ENCODE results near the gene GOLPH3L.

The GOLPH3L gene

GRCh38 chr1:150688763-150689162 is 8.2 kb downstream of the GOLPH3L start:
- peak in 1 of 2 donors; percentile 9 for DNase-seq (ENCODE audit: low read depth in 2 of 2)
- H3K4me3 ChIP-seq (replicated peaks in 1 of 2; ENCODE audit: low read depth in 2 of 2, low read length in 2 of 2) = no peak overlapping the region
- TF ChIP-seq, protein P1, sequence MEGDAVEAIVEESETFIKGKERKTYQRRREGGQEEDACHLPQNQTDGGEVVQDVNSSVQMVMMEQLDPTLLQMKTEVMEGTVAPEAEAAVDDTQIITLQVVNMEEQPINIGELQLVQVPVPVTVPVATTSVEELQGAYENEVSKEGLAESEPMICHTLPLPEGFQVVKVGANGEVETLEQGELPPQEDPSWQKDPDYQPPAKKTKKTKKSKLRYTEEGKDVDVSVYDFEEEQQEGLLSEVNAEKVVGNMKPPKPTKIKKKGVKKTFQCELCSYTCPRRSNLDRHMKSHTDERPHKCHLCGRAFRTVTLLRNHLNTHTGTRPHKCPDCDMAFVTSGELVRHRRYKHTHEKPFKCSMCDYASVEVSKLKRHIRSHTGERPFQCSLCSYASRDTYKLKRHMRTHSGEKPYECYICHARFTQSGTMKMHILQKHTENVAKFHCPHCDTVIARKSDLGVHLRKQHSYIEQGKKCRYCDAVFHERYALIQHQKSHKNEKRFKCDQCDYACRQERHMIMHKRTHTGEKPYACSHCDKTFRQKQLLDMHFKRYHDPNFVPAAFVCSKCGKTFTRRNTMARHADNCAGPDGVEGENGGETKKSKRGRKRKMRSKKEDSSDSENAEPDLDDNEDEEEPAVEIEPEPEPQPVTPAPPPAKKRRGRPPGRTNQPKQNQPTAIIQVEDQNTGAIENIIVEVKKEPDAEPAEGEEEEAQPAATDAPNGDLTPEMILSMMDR (IDR thresholded peaks at IDR 0.05; ENCODE audit: low read depth, low read length) = no peak

DNA sequence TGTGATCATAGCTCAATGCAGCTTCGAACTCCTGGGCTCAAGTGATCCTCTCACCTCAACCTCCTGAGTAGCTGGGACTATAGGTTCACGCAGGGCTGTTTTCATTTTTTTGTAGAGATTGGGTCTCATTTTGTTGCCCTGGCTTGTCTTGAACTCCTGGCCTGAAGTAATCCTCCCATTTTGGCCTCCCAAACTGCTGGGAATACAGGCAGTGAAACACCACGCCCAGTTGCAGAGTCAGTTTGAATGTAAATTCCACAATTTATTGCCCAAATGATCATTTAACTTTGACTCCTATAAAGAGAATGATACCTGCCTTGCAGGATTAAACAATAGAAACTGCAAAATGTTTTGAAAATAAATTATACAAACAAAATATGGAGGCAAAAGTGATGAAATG is 10.7 kb downstream of the GOLPH3L start:
- TF ChIP-seq, protein P1 (IDR thresholded peaks at IDR 0.05; ENCODE audit: low read depth, low read length) = no peak
- no peak overlapping the region for H3K4me3 ChIP-seq (replicated peaks in 1 of 2; ENCODE audit: low read depth in 2 of 2, low read length in 2 of 2)
- no peak for DNase-seq (ENCODE audit: low read depth in 2 of 2)

DNA sequence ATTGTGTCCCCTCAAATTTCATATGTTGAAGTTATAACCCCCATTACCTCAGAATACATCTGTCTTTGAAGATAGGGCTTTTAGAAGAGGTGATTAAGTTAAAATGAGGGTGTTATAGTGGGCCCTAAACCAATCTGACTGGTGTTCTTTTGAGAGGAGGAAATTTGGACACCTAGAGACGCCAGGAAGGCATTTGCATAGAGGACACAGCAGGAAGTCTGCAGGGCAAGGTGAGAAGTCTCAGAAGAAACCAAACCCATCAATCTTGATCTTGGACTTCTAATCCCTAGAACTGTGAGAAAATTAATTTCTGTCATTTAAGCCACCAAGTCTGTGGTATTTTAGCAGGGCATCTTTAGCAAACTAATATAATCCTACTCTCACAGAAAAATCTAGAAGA is 13.0 kb downstream of the GOLPH3L start:
- H3K4me3 ChIP-seq (replicated peaks in 1 of 2; ENCODE audit: low read depth in 2 of 2, low read length in 2 of 2) = no peak overlapping the region
- TF ChIP-seq, protein P1 (IDR thresholded peaks at IDR 0.05; ENCODE audit: low read depth, low read length) = no peak
- no peak for DNase-seq (ENCODE audit: low read depth in 2 of 2)

DNA sequence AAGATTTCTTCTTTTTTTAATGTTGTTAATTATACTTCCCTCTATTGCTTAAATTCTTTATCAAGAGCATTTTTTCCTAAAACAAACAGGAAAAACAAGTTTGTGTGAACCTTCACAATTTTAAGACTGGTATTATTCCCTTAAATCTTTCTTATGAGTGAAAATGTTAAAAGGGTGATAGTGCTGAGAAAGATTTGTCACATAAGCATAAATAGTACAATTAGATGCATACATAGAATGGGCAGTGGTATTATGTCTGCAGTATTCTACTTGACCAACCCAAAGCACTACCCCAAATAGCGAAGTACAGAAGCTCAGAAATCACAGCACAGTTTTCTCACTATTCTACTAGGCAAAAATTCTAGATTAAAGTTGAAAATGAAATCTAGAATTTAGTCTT is 18.0 kb downstream of the GOLPH3L start:
- TF ChIP-seq, protein P1 (IDR thresholded peaks at IDR 0.05; ENCODE audit: low read depth, low read length) = no peak
- no peak for DNase-seq (ENCODE audit: low read depth in 2 of 2)
- H3K4me3 ChIP-seq (replicated peaks in 1 of 2; ENCODE audit: low read depth in 2 of 2, low read length in 2 of 2) = no peak overlapping the region

- DNase-seq (ENCODE audit: low read depth in 2 of 2) = no peak
- H3K4me3 ChIP-seq (replicated peaks in 1 of 2; ENCODE audit: low read depth in 2 of 2, low read length in 2 of 2) = no peak overlapping the region
- TF ChIP-seq, protein P1 (IDR thresholded peaks at IDR 0.05; ENCODE audit: low read depth, low read length) = no peak
Measured at GRCh38 chr1:150674881-150675280, 22.1 kb downstream of the GOLPH3L start.

DNA sequence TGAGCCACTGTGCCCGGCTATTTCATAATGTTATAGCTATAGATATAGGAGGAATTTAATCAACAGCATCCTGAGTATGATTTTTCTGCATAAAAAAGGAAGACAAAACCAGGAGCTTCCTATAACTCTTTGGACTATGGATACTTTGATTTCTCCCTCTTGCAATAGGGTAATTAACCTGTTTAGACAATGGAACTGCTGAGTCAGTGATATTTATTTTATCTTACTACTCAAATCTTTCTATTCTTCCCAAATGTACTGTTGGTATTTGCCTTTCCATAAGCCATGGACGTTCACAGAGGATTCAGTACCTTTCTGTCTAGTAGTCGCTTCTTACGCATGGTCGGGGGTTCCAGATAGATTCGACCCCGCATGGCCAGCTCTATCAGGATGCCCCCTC is 33.6 kb downstream of the GOLPH3L start:
- TF ChIP-seq, protein P1 (IDR thresholded peaks at IDR 0.05; ENCODE audit: low read depth, low read length) = no peak
- no peak for DNase-seq (ENCODE audit: low read depth in 2 of 2)
- no peak overlapping the region for H3K4me3 ChIP-seq (replicated peaks in 1 of 2; ENCODE audit: low read depth in 2 of 2, low read length in 2 of 2)

DNA sequence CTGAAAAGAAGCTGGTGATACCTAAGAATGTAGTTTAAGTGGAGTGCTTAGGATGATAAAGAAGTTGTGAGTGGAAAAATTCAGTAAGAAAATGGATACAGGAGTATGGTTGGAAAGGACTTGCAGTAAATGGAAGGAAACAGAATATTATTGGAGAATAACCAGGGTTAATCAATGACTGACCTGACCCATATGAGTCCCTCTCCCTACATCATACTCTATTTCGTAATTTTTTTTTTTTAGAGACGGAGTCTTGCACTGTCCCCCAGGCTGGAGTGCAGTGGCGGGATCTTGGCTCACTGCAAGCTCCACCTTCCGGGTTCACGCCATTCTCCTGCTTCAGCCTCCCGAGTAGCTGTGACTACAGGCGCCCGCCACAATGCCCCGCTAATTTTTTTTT is 34.1 kb downstream of the GOLPH3L start:
- DNase-seq (ENCODE audit: low read depth in 2 of 2) = no peak
- H3K4me3 ChIP-seq (replicated peaks in 1 of 2; ENCODE audit: low read depth in 2 of 2, low read length in 2 of 2) = no peak overlapping the region
- TF ChIP-seq, protein P1 (IDR thresholded peaks at IDR 0.05; ENCODE audit: low read depth, low read length) = no peak

All from cardiac fibroblast (primary cell).